GM18861 (cell line): ENCODE measurements around the gene AVPI1.
"Not testable (repeated sequence)": the region's sequence is repeated elsewhere in the genome, so short reads cannot be mapped to it uniquely, and the experiment has no call there.

Source experiments
- ATAC-seq: cut with Tn5 transposase; IDR thresholded peaks from one replicate; pipeline ENCODE4 v1.9.1; 2021; ENCODE audit not compliant: unreplicated experiment

Gene AVPI1

GRCh38 chr10:97642471-97643159 lies 44.4 kb downstream of the AVPI1 start:
- not testable (repeated sequence) for ATAC-seq

- ATAC-seq, result no peak
These were observed 45.9 kb downstream of the AVPI1 start for GRCh38 chr10:97640868-97641811.

- ATAC-seq, result peak; percentile 94
These were observed 46.7 kb downstream of the AVPI1 start, which contains the start of gene PI4K2A for GRCh38 chr10:97640174-97640867. Gene PI4K2A, plus strand, starts transcription at chr10:97640671. Its CDS starts 72 bp downstream, at chr10:97640743.

- not testable (repeated sequence) for ATAC-seq
These were observed 48.0 kb downstream of the AVPI1 start for GRCh38 chr10:97639090-97639489.

DNA sequence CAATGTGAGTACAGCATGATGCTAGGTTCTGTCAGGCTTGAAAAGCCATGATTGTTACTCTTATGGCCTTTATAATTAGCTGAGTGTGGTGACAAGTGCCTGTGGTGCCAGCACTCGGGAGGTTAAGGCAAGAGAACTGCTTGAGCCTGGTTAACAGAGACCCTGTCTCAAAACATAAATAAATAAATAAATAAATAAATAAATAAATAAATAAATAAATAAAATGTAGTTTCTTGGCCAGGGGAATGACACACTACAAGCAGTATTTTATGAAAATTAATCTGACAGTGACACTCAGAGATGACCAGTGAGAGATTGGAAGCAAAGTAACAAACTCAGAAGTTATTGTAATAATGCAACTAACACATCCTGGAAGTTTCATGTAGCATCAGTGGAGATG lies 51.5 kb downstream of the AVPI1 start:
- ATAC-seq, result no peak

- ATAC-seq, result no peak
These were observed 53.1 kb downstream of the AVPI1 start for GRCh38 chr10:97633921-97634320.

GRCh38 chr10:97632949-97633884 lies 53.8 kb downstream of the AVPI1 start, which contains the start of gene MORN4:
Gene MORN4, minus strand, starts transcription at chr10:97633500. Its CDS starts 13,847 bp downstream, at chr10:97619653.
- peak; percentile 95 for ATAC-seq

DNA sequence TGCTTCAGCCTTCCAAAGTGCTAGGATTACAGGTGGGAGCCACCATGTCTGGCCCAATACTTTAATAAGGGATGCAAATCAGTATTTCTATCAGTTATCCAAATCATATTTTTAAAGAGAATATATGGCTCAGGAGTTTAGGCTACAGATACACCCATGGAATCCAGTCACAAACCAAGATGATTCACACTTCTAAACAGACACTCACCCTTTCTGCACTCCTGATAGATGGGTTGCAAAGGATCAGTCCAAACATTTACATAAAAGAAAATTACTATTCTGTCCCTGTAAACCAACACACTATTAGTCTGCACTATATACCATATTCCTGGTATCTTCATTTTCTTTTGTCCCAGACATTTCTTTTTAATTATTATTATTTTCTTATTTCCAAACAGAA lies 55.9 kb downstream of the AVPI1 start:
- ATAC-seq, result no peak

DNA sequence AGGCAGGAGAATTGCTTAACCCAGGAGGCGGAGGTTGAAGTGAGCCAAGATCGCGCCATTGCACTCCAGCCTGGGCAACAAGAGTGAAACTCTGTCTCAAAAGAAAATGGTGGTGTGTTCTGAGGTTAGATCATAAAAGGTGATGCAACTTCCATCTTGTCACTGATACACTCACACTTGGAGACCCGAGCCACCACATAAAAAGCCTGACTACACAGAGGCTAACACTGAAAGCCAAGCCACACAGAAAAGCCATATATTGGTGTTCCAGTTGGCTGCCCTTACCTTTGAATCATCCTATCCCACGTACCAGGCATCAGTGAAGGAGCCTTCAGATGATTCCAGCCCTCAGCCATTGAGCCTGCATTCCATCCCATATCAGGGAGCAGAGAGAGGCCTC lies 57.8 kb downstream of the AVPI1 start:
- ATAC-seq, result no peak

GRCh38 chr10:97628228-97628627 lies 58.8 kb downstream of the AVPI1 start:
- no peak for ATAC-seq

- ATAC-seq, result no peak
These were observed 59.3 kb downstream of the AVPI1 start for GRCh38 chr10:97627731-97628130.
